Epithelial cell of proximal tubule (primary cell): ENCODE measurements around the gene ENTREP1. TPM values are rescaled to one million over a fixed set of nuclear protein-coding genes. Genes with fewer than 3 reads are reported as not detected.
"Not testable (repeated sequence)": the region's sequence is repeated elsewhere in the genome, so short reads cannot be mapped to it uniquely, and the experiment has no call there.

Source experiments
- DNase-seq: peaks from one replicate; pipeline ENCODE4 v3.0.0-alpha.2; 2011; ENCODE audit warnings: low read depth
- H3K4me3 ChIP-seq: 2 replicates; pipeline ENCODE4 v1.5.1; 2011; ENCODE audit warnings: low read depth, mild to moderate bottlenecking, low read length
- total RNA-seq: library from RNA; depleted of rRNA; stranded (reverse); fragments of >200 nt; gene quantifications from 2 replicates; pipeline ENCODE4 v1.2.3, GENCODE V29; 2015
- TF ChIP-seq, protein P1 (sequence below): conservative IDR thresholded peaks from 2 replicates; pipeline ENCODE4 v1.5.1; 2012; ENCODE audit warnings: low read depth, mild to moderate bottlenecking, low read length

The ENTREP1 gene
- total RNA-seq, 1 donor from 2014 or later: 4.6 TPM

DNA sequence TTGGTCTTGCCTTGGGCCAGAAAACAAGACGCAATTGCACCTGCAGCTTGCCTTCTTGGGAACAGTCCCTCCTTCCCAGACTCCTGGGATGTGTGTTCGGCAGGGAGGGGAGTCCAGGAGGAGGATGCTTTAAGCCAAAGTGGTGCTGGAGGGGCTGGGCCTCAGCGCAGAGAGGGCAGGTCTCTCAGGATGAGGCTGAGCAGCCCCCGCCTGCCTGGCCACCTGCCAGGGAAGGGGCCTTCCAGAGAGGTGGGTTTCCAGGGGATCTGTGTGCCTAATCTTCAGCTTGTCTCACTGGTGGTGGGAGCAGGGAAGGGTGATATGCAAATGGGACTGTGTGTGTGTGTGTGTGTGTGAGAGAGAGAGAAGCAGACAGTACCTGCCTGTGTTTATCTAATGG is 105.2 kb downstream of the ENTREP1 start:
- DNase-seq: no peak
- no peak overlapping the region for H3K4me3 ChIP-seq
- TF ChIP-seq, protein P1, sequence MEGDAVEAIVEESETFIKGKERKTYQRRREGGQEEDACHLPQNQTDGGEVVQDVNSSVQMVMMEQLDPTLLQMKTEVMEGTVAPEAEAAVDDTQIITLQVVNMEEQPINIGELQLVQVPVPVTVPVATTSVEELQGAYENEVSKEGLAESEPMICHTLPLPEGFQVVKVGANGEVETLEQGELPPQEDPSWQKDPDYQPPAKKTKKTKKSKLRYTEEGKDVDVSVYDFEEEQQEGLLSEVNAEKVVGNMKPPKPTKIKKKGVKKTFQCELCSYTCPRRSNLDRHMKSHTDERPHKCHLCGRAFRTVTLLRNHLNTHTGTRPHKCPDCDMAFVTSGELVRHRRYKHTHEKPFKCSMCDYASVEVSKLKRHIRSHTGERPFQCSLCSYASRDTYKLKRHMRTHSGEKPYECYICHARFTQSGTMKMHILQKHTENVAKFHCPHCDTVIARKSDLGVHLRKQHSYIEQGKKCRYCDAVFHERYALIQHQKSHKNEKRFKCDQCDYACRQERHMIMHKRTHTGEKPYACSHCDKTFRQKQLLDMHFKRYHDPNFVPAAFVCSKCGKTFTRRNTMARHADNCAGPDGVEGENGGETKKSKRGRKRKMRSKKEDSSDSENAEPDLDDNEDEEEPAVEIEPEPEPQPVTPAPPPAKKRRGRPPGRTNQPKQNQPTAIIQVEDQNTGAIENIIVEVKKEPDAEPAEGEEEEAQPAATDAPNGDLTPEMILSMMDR: no peak

DNA sequence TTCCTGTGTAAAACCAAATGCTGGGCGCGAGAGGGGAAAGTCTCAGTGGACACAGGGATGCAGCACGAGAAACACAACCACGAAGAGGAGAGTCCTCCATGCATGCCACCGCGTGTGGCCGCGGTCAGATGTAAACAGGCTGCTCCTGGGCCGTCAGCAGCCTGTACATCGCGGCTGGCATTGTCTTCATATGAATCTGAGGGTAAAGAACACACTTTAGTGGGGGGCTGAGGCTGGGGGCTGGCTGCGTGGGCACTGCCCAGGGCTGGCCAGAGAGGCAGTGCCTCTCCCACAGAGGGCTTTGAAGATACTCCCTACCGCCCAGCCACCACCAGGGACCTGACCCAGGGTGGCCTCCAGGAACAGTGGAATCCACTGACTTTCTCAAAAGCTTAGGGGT is 106.2 kb downstream of the ENTREP1 start:
- no peak for DNase-seq
- TF ChIP-seq, protein P1: no peak
- H3K4me3 ChIP-seq: no peak overlapping the region

DNA sequence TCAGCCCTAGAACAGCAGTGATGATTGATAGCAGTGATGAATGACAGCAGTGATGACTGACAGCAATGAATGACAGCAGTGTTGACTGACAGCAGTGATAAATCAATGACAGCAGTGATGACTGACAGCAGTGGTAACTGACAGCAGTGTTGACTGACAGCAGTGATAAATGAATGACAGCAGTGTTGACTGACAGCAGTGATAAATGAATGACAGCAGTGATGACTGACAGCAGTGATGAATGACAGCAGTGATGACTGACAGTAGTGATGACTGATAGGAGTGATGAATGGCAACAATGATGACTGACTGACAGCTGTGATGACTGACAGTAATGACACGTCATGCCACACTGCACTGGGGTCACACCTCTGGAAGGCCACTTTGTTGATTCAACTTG is 106.8 kb downstream of the ENTREP1 start:
- H3K4me3 ChIP-seq: no peak overlapping the region
- TF ChIP-seq, protein P1: no peak
- DNase-seq: no peak

DNA sequence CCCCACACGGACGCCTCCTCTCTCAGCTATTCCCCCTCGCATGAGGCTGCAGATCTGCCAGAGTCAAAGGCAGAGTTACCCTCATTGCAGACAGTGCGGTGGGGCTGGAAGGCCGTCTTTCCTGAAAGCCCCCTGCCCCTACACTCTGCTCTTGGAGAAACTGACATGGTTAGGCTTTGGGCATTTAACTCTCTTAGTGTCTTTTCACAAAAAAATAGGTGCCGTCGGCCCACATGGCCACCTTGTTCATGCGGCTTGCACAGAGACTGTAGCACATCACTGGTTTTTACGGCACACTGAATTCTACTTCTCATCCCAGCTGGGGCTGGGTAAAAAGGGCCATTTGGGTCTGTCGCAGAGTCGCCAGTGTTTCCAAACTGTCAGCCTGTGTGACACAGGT is 107.6 kb downstream of the ENTREP1 start:
- DNase-seq: no peak
- TF ChIP-seq, protein P1: no peak
- no peak overlapping the region for H3K4me3 ChIP-seq

DNA sequence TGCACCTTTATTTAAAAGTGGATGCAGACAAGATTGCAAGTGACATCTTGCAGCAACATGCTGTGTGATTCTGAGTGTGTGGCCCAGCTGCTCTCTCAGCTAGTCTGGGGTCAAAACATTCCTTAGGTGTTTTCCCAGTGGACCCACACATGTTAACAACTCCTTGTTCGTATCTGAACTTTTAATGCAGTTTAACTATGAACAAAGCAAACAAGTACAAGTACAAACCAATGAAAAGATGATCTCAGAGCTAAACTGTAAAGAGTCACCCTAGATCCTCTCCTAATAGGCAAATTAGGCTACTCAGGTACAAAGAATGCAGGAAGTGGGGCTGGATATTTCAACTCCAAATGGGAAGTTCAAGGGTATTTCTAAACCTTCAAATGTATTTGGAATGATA is 108.4 kb downstream of the ENTREP1 start:
- DNase-seq: no peak
- TF ChIP-seq, protein P1: no peak
- no peak overlapping the region for H3K4me3 ChIP-seq

DNA sequence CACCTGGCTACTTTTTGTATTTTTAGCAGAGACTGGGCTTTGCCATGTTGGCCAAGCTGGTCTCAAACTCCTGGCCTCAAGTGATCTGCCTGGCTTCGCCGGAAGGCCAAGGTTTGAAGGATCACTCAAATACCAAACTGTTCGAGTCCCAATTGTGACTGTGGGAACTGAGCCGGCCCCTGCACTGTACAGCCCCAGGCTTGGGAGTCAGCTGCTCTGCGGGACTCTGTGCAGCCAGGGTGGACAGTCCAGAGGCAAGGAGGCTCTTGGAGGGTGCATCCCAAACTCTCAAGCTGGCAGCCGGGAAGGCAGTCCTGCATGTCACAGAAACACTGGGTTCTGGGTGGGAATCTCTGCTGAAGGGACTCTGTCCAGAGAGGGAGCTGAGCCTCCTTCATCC is 109.0 kb downstream of the ENTREP1 start:
- TF ChIP-seq, protein P1: no peak

DNA sequence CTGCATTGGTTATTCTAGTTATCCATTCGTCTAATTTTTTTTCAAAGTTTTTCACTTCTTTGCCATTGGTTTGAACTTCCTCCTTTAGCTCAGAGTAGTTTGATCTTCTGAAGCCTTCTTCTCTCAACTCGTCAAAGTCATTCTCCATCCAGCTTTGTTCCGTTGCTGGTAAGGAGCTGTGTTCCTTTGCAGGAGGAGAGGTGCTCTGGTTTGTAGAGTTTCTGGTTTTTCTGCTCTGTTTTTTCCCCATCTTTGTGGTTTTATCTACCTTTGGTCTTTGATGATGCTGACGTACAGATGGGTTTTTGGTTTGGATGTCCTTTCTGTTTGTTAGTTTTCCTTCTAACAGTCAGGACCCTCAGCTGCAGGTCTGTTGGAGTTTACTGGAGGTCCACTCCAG is 114.6 kb downstream of the ENTREP1 start:
- not testable (repeated sequence) for DNase-seq, H3K4me3 ChIP-seq

More for the DNA sequence above, 109.0 kb downstream of the ENTREP1 start:
- DNase-seq: no peak
- H3K4me3 ChIP-seq: no peak overlapping the region

DNA sequence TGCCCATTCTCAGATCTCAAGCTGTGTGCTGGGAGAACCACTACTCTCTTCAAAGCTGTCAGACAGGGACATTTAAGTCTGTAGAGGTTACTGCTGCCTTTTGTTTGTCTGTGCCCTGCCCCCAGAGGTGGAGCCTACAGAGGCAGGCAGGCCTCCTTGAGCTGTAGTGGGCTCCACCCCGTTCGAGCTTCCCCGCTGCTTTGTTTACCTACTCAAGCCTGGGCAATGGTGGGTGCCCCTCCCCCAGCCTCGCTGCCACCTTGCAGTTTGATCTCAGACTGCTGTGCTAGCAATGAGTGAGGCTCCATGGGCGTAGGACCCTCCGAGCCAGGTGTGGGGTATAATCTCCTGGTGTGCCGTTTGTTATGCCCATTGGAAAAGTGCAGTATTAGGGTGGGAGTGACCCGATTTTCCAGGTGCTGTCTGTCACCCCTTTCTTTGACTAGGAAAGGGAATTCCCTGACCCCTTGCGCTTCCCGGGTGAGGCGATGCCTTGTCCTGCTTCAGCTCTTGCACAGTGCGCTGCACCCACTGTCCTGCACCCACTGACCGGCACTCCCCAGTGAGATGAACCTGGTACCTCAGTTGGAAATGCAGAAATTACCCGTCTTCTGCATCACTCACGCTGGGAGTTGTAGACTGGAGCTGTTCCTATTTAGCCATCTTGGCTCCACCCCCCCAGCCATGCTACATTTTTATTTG is 115.4 kb downstream of the ENTREP1 start:
- DNase-seq, H3K4me3 ChIP-seq: not testable (repeated sequence)

Other genes starting within 250 kb of the ENTREP1 start
- gene TJP2, start 150.9 kb upstream of the ENTREP1 start, total RNA-seq: 260 and 335 TPM in 2 replicates